IMR-90 (cell line): Measurements from ENCODE around the gene ATXN1. TPM values are rescaled to one million over a fixed set of nuclear protein-coding genes. Genes with fewer than 3 reads are reported as not detected.
A peak's percentile ranks its signal among the peaks of the same experiment; 100 is the strongest.

Experiments
- ATAC-seq: fragments of 200-7000 bp; cut with Tn5 transposase; 2 replicates; pipeline ENCODE4 v1.9.1; 2020; ENCODE audit warnings: low read depth, mild to moderate bottlenecking, moderate library complexity
- BruUV-seq: library from RNA; stranded (reverse); fragments of 400-500 nt; replicated peaks from 2 replicates; lab custom pipeline; 2021; lab: Mats Ljungman, UMichigan
- CTCF ChIA-PET: fragments of 300-600 bp; formaldehyde crosslinking; extraction: SDS; loops from one replicate; lab custom pipeline; 2021; ENCODE audit warnings: antibody characterized with exemption; lab: Yijun Ruan, JAX
- POLR2A ChIA-PET: fragments of 300-600 bp; sonication (Branson Sonifier 250); formaldehyde crosslinking; loops from one replicate; lab custom pipeline; 2022; ENCODE audit warnings: antibody characterized with exemption; ENCODE audit not compliant: unreplicated experiment; lab: Charles Lee
- DNase-seq: peaks from one replicate; pipeline ENCODE4 v3.0.0; 2013
- H2AFZ ChIP-seq: replicated peaks from 2 replicates; pipeline ENCODE3; 2013; ENCODE audit warnings: low read length, mild to moderate bottlenecking; ENCODE audit not compliant: poor library complexity
- H2AK5ac ChIP-seq: 2 replicates; pipeline ENCODE4 v1.6.1; 2013; ENCODE audit warnings: low read depth, low read length, inconsistent platforms
- H2AK9ac ChIP-seq: replicated peaks from 2 replicates; pipeline ENCODE3; 2013; ENCODE audit warnings: mild to moderate bottlenecking, low read depth, low read length, moderate library complexity; ENCODE audit not compliant: poor library complexity
- H2BK120ac ChIP-seq: 2 replicates; pipeline ENCODE4 v1.6.1; 2013; ENCODE audit warnings: low read depth, low read length, inconsistent platforms
- H2BK15ac ChIP-seq: 3 replicates; pipeline ENCODE4 v1.6.1; 2013; ENCODE audit warnings: low read depth, low read length, inconsistent platforms
- H2BK20ac ChIP-seq: 2 replicates; pipeline ENCODE4 v1.6.1; 2013; ENCODE audit warnings: low read depth, mild to moderate bottlenecking, inconsistent platforms, low read length, moderate library complexity
- H2BK5ac ChIP-seq: 2 replicates; pipeline ENCODE4 v1.6.1; 2013; ENCODE audit warnings: mild to moderate bottlenecking, low read depth, low read length, inconsistent platforms; ENCODE audit not compliant: poor library complexity, severe bottlenecking
- H3K14ac ChIP-seq: replicated peaks from 2 replicates; pipeline ENCODE4 v1.6.1; 2013; ENCODE audit warnings: low read depth, low read length, inconsistent platforms
- H3K18ac ChIP-seq: 2 replicates; pipeline ENCODE4 v1.6.1; 2013; ENCODE audit warnings: low read depth, low read length, control low read depth
- H3K23ac ChIP-seq: 2 replicates; pipeline ENCODE4 v1.6.1; 2013; ENCODE audit warnings: low read depth, low read length, inconsistent platforms
- H3K27ac ChIP-seq: 2 replicates; pipeline ENCODE4 v1.5.1; 2013; ENCODE audit warnings: mild to moderate bottlenecking, control low read depth, low read length; ENCODE audit not compliant: insufficient read depth
- H3K27me3 ChIP-seq: 2 replicates; pipeline ENCODE4 v1.6.1; 2013; ENCODE audit warnings: low read length; ENCODE audit not compliant: control insufficient read depth, insufficient read depth
- H3K36me3 ChIP-seq: 2 replicates; pipeline ENCODE4 v1.6.1; 2013; ENCODE audit warnings: low read length, mixed read lengths; ENCODE audit not compliant: control insufficient read depth, insufficient read depth
- H3K4ac ChIP-seq: 2 replicates; pipeline ENCODE4 v1.6.1; 2013; ENCODE audit warnings: low read depth, low read length, inconsistent platforms
- H3K4me1 ChIP-seq: 2 replicates; pipeline ENCODE4 v1.6.1; 2013; ENCODE audit warnings: low read length, mixed read lengths; ENCODE audit not compliant: control insufficient read depth, insufficient read depth
- H3K4me2 ChIP-seq: 2 replicates; pipeline ENCODE4 v1.6.1; 2013; ENCODE audit warnings: low read depth, mild to moderate bottlenecking, control low read depth, low read length, moderate library complexity
- H3K4me3 ChIP-seq: 2 replicates; pipeline ENCODE4 v1.5.1; 2013; ENCODE audit warnings: low read depth, mild to moderate bottlenecking, control low read depth, low read length, moderate library complexity; ENCODE audit not compliant: insufficient read depth
- H3K56ac ChIP-seq: 2 replicates; pipeline ENCODE4 v1.6.1; 2013; ENCODE audit warnings: low read length, inconsistent platforms; ENCODE audit not compliant: insufficient read depth; ENCODE audit errors: extremely low read depth
- H3K79me1 ChIP-seq, 2 experiments: 2 replicates each; pipeline ENCODE4 v1.6.1; 2013; ENCODE audit warnings: low read length in 2 of 2, inconsistent platforms in 1 of 2, low read depth in 1 of 2
- H3K9ac ChIP-seq: 2 replicates; pipeline ENCODE4 v1.6.1; 2013; ENCODE audit warnings: low read depth, low read length, control low read depth
- H3K9me1 ChIP-seq: 2 replicates; pipeline ENCODE4 v1.6.1; 2013; ENCODE audit warnings: low read length, inconsistent platforms; ENCODE audit not compliant: insufficient read depth
- H3K9me3 ChIP-seq: 2 replicates; pipeline ENCODE4 v1.6.1; 2013; ENCODE audit warnings: low read length; ENCODE audit not compliant: control insufficient read depth, insufficient read depth
- H4K20me1 ChIP-seq: 2 replicates; pipeline ENCODE4 v1.6.1; 2013; ENCODE audit warnings: low read length, inconsistent platforms; ENCODE audit not compliant: insufficient read depth
- H4K5ac ChIP-seq: 2 replicates; pipeline ENCODE4 v1.6.1; 2013; ENCODE audit warnings: mild to moderate bottlenecking, low read depth, low read length, control low read depth
- H4K8ac ChIP-seq, 2 experiments: 2 replicates each; pipeline ENCODE4 v1.6.1; 2013; ENCODE audit warnings: low read depth in 2 of 2, low read length in 2 of 2, control low read depth in 1 of 2, inconsistent platforms in 1 of 2
- H4K91ac ChIP-seq: 2 replicates; pipeline ENCODE4 v1.6.1; 2013; ENCODE audit warnings: low read depth, low read length, inconsistent platforms; ENCODE audit not compliant: insufficient read depth
- CEBPB ChIP-seq: IDR thresholded peaks from 2 replicates; pipeline ENCODE4 v1.6.1; 2012; ENCODE audit warnings: low read depth, low read length, improper control_type of control experiment
- CHD1 ChIP-seq: IDR thresholded peaks from 2 replicates; pipeline ENCODE4 v1.6.1; 2012; ENCODE audit warnings: low read depth, low read length, improper control_type of control experiment
- ELK1 ChIP-seq: fragments of 150-350 bp; IDR thresholded peaks from 2 replicates; pipeline ENCODE4 v1.6.1; 2016; ENCODE audit warnings: low read depth, mild to moderate bottlenecking, low read length, moderate library complexity, borderline replicate concordance
- FOS ChIP-seq: fragments of 150-350 bp; IDR thresholded peaks from 2 replicates; pipeline ENCODE4 v1.6.1; 2016; ENCODE audit warnings: low read depth, low read length
- MAFK ChIP-seq: IDR thresholded peaks from 2 replicates; pipeline ENCODE4 v1.6.1; 2012; ENCODE audit warnings: low read depth, low read length, improper control_type of control experiment
- MXI1 ChIP-seq: IDR thresholded peaks from 2 replicates; pipeline ENCODE4 v1.6.1; 2012; ENCODE audit warnings: low read depth, mild to moderate bottlenecking, low read length, moderate library complexity, borderline replicate concordance
- NFE2L2 ChIP-seq: fragments of 150-350 bp; IDR thresholded peaks from 2 replicates; pipeline ENCODE4 v1.6.1; 2016; ENCODE audit warnings: low read depth, mild to moderate bottlenecking, low read length
- POLR2A ChIP-seq: IDR thresholded peaks from 2 replicates; pipeline ENCODE4 v1.6.1; 2012; ENCODE audit warnings: mild to moderate bottlenecking, low read depth, low read length
- RAD21 ChIP-seq: IDR thresholded peaks from 2 replicates; pipeline ENCODE4 v1.6.1; 2012; ENCODE audit warnings: low read length, improper control_type of control experiment
- RCOR1 ChIP-seq: IDR thresholded peaks from 2 replicates; pipeline ENCODE4 v1.6.1; 2012; ENCODE audit warnings: mild to moderate bottlenecking, low read length, improper control_type of control experiment; ENCODE audit not compliant: insufficient replicate concordance
- RFX5 ChIP-seq: IDR thresholded peaks from 2 replicates; pipeline ENCODE4 v1.8.0; 2012; ENCODE audit warnings: low read depth, mild to moderate bottlenecking, low read length, moderate library complexity
- SMC3 ChIP-seq: fragments of 150-350 bp; IDR thresholded peaks from 2 replicates; pipeline ENCODE4 v1.6.1; 2016; ENCODE audit warnings: low read depth, mild to moderate bottlenecking, antibody characterized with exemption, low read length, moderate library complexity
- USF2 ChIP-seq: fragments of 150-350 bp; IDR thresholded peaks from 2 replicates; pipeline ENCODE4 v1.6.1; 2017; ENCODE audit warnings: mild to moderate bottlenecking, antibody characterized with exemption, low read length, low read depth
- WGBS, 2 experiments: methylation state at CpG; one replicate each; pipeline versions ENCODE4 v1.1.5 to v1.1.7; 2013; ENCODE audit warnings: missing lambda C conversion rate in 2 of 2; ENCODE audit not compliant: insufficient read length in 1 of 2; ENCODE audit errors: extremely low coverage in 2 of 2; 5-methylcytosine and 5-hydroxymethylcytosine counted together
- dilution Hi-C: fragments of 300-500 bp; cut with HindIII; formaldehyde crosslinking; loops from one replicate; pipeline ENCODE4 v1.14.3; 2018; ENCODE audit warnings: low sequenced_read_pairs; ENCODE audit not compliant: unreplicated experiment
- in situ Hi-C: fragments of 300-500 bp; cut with MboI; formaldehyde crosslinking; loops from 3 replicates; pipeline ENCODE4 v1.14.3; 2019; ENCODE audit warnings: low sequenced_read_pairs, inconsistent platforms, mixed read lengths
- intact Hi-C: fragments of 100-400 bp; cut with micrococcal nuclease; formaldehyde crosslinking; loops from 2 replicates; pipeline ENCODE4 v1.10.0; 2022
- polyA plus RNA-seq, 3 experiments: library from polyadenylated mRNA; depleted of rRNA; stranded (reverse); fragments of >200 nt; gene quantifications; 2 replicates each; pipeline ENCODE4 v1.2.3, GENCODE V29; 2012; ENCODE audit warnings: low replicate concordance in 1 of 3
- total RNA-seq: library from RNA; depleted of rRNA; stranded (reverse); fragments of >200 nt; gene quantifications from 2 replicates; pipeline ENCODE4 v1.2.3, GENCODE V29; 2012
- TF ChIP-seq, protein P1 (sequence below): conservative IDR thresholded peaks from 2 replicates; pipeline ENCODE4 v1.5.1; 2012; ENCODE audit warnings: mild to moderate bottlenecking, low read depth, low read length, improper control_type of control experiment

ATXN1 gene
- total and polyA plus RNA-seq, 2 of the 4 experiments (the other 2 are of a cell fraction) = 7.3 to 11.1 TPM

DNA sequence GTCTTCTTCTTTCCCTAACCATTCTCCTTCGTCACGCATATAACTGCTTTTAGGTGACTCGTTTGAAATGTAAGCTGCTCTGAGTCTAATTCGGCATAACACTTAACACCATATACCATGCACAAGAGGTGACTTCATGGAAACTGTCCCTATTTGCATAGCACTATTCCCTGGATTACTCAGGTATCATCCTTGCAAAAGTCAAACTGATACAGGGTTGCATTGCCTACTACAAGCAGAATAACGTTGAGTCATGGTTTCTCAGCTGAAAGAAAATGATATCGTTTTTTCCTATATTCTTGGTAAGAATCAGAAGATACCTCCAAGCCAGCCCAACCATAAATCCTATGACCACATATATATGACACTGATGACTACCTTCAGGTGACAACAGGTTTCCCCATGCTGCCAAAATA is 227.5 kb downstream of the ATXN1 start:
- no peaks in the 10 kb centered on the region for H3K4me1 ChIP-seq
- peak; percentile 14 for DNase-seq
- no peak overlapping the region for H3K18ac ChIP-seq
- no peaks in the 10 kb centered on the region for H3K27me3 ChIP-seq
- H3K23ac ChIP-seq = no peak overlapping the region
- H2AK9ac ChIP-seq = no peak overlapping the region
- H3K4ac ChIP-seq = no peak overlapping the region
- in situ Hi-C loops = no loop called here
- no peak overlapping the region for H4K8ac ChIP-seq
- no peak for TF ChIP-seq RFX5
- TF ChIP-seq CHD1 = no peak
- TF ChIP-seq ELK1 = no peak
- TF ChIP-seq SMC3 = no peak
- TF ChIP-seq RAD21 = no peak
- TF ChIP-seq, protein P1, sequence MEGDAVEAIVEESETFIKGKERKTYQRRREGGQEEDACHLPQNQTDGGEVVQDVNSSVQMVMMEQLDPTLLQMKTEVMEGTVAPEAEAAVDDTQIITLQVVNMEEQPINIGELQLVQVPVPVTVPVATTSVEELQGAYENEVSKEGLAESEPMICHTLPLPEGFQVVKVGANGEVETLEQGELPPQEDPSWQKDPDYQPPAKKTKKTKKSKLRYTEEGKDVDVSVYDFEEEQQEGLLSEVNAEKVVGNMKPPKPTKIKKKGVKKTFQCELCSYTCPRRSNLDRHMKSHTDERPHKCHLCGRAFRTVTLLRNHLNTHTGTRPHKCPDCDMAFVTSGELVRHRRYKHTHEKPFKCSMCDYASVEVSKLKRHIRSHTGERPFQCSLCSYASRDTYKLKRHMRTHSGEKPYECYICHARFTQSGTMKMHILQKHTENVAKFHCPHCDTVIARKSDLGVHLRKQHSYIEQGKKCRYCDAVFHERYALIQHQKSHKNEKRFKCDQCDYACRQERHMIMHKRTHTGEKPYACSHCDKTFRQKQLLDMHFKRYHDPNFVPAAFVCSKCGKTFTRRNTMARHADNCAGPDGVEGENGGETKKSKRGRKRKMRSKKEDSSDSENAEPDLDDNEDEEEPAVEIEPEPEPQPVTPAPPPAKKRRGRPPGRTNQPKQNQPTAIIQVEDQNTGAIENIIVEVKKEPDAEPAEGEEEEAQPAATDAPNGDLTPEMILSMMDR = no peak
- TF ChIP-seq POLR2A = no peak
- peak; percentile 29; the same call in 1 of the 2 replicates for TF ChIP-seq MAFK
- TF ChIP-seq MXI1 = no peak
- no peak for TF ChIP-seq FOS
- peak; percentile 77 for TF ChIP-seq NFE2L2
- TF ChIP-seq RCOR1 = no peak
- no peak for TF ChIP-seq USF2
- no peak for TF ChIP-seq CEBPB
- no peak overlapping the region for H3K56ac ChIP-seq
- intact Hi-C loops = no loop called here
- H3K4me2 ChIP-seq = no peak overlapping the region
- H2AFZ ChIP-seq = no peak overlapping the region
- ATAC-seq = no peak
- no peak overlapping the region for H2BK120ac ChIP-seq
- no peak overlapping the region for H3K14ac ChIP-seq
- no peak overlapping the region for H2BK5ac ChIP-seq
- BruUV-seq = no TSS peak
- peaks cover 3% of the 10 kb centered on the region; the same call in 1 of the 2 replicates for H4K20me1 ChIP-seq
- no peaks in the 10 kb centered on the region; the same call in 1 of the 2 replicates for H3K36me3 ChIP-seq
- H2AK5ac ChIP-seq = no peak overlapping the region
- ChIA-PET CTCF (no interaction called here), POLR2A (no interaction called here)
- H4K91ac ChIP-seq = no peak overlapping the region
- H4K5ac ChIP-seq = no peak overlapping the region
- WGBS, 2 experiments = 93% methylated on average over 4 of the region's 6 CpGs; no CpG with 5 or more reads in 1 of the 2 experiments
- peaks cover 3% of the 10 kb centered on the region; the same call in 1 of the 2 replicates for H3K9me1 ChIP-seq
- H3K4me3 ChIP-seq = no peak overlapping the region
- H3K27ac ChIP-seq = no peak overlapping the region
- H3K79me1 ChIP-seq = peaks cover 8 to 9% of the 10 kb centered on the region in 2 experiments; a peak in 3 of 4 replicates
- no peaks in the 10 kb centered on the region for H3K9me3 ChIP-seq
- no peak overlapping the region for H2BK20ac ChIP-seq
- dilution Hi-C loops = no loop called here
- no peak overlapping the region for H2BK15ac ChIP-seq
- no peak overlapping the region for H3K9ac ChIP-seq
